Lower lobe of right lung (tissue), 2 donors: Measurements from ENCODE around the gene TRAPPC6A. TPM values are rescaled to one million over a fixed set of nuclear protein-coding genes. Genes with fewer than 3 reads are reported as not detected.

Experiments used
- ATAC-seq, 2 donors: fragments of 200-7000 bp; cut with Tn5 transposase; one replicate each; pipeline ENCODE4 v1.9.1; 2020 to 2022; ENCODE audit warnings: mild to moderate bottlenecking in 2 of 2, moderate library complexity in 2 of 2
- DNase-seq: peaks from one replicate; pipeline ENCODE4 v3.0.0-alpha.2; 2020
- H3K27ac ChIP-seq: fragments of 200-600 bp; one replicate; pipeline ENCODE4 v1.8.0; 2022
- H3K27me3 ChIP-seq: fragments of 200-600 bp; one replicate; pipeline ENCODE4 v1.8.0; 2022; ENCODE audit warnings: low read depth
- H3K36me3 ChIP-seq: fragments of 200-600 bp; one replicate; pipeline ENCODE4 v1.8.0; 2022; ENCODE audit warnings: mild to moderate bottlenecking
- H3K4me1 ChIP-seq: fragments of 200-600 bp; one replicate; pipeline ENCODE4 v1.8.0; 2022
- H3K4me3 ChIP-seq: fragments of 200-600 bp; one replicate; pipeline ENCODE4 v1.8.0; 2022; ENCODE audit warnings: mild to moderate bottlenecking
- H3K9me3 ChIP-seq: fragments of 200-600 bp; one replicate; pipeline ENCODE4 v1.8.0; 2022
- intact Hi-C: fragments of 100-400 bp; cut with DNase I; formaldehyde crosslinking; loops from one replicate; pipeline ENCODE4 v1.11.0; 2022
- total RNA-seq: library from RNA; stranded (reverse); fragmentation: NEBNext Ultra II Directional; extraction: Animal tissue kit (Norgen Biotek cat#: 25700); gene quantifications from one replicate; pipeline ENCODE4 v1.2.1, GENCODE V29; 2021
- TF ChIP-seq, protein P1 (sequence below): fragments of 200-600 bp; IDR thresholded peaks from one replicate; pipeline ENCODE4 v1.8.0; 2022; ENCODE audit warnings: antibody characterized with exemption, mild to moderate bottlenecking
- donor health status: DM: no; HTN: yes; CAD: no; lungs with severe emphysema.

The TRAPPC6A gene
- total RNA-seq, 1 donor from 2014 or later: 18.4 TPM

DNA sequence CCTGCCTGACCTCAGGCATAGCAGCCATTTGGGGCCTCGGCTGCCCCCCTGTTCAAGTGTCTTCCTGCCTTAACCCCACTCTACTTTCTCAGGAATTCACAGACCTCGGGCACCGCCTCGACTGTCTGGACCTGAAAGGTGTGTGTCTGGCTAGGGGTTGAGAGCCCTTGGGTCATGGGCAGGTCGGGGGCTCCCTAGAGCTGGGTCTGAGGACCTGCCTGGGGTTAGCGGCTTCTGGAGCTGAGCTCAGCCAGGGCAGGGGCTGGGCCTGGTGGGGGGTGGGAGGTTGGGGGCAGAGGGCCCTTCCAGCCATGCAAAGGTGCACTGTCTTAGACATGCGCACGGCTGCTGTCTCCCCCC, 37.9 kb downstream of the TRAPPC6A start:
- ATAC-seq: no peak
- H3K9me3 ChIP-seq: no peaks in the 10 kb centered on the region
- TF ChIP-seq, protein P1, sequence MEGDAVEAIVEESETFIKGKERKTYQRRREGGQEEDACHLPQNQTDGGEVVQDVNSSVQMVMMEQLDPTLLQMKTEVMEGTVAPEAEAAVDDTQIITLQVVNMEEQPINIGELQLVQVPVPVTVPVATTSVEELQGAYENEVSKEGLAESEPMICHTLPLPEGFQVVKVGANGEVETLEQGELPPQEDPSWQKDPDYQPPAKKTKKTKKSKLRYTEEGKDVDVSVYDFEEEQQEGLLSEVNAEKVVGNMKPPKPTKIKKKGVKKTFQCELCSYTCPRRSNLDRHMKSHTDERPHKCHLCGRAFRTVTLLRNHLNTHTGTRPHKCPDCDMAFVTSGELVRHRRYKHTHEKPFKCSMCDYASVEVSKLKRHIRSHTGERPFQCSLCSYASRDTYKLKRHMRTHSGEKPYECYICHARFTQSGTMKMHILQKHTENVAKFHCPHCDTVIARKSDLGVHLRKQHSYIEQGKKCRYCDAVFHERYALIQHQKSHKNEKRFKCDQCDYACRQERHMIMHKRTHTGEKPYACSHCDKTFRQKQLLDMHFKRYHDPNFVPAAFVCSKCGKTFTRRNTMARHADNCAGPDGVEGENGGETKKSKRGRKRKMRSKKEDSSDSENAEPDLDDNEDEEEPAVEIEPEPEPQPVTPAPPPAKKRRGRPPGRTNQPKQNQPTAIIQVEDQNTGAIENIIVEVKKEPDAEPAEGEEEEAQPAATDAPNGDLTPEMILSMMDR: no peak
- no peak for DNase-seq
- peaks cover 45% of the 10 kb centered on the region for H3K36me3 ChIP-seq
- no peak overlapping the region for H3K27ac ChIP-seq
- no peaks in the 10 kb centered on the region for H3K4me1 ChIP-seq
- H3K27me3 ChIP-seq: no peaks in the 10 kb centered on the region
- intact Hi-C loops: no loop called here
- H3K4me3 ChIP-seq: no peak overlapping the region

DNA sequence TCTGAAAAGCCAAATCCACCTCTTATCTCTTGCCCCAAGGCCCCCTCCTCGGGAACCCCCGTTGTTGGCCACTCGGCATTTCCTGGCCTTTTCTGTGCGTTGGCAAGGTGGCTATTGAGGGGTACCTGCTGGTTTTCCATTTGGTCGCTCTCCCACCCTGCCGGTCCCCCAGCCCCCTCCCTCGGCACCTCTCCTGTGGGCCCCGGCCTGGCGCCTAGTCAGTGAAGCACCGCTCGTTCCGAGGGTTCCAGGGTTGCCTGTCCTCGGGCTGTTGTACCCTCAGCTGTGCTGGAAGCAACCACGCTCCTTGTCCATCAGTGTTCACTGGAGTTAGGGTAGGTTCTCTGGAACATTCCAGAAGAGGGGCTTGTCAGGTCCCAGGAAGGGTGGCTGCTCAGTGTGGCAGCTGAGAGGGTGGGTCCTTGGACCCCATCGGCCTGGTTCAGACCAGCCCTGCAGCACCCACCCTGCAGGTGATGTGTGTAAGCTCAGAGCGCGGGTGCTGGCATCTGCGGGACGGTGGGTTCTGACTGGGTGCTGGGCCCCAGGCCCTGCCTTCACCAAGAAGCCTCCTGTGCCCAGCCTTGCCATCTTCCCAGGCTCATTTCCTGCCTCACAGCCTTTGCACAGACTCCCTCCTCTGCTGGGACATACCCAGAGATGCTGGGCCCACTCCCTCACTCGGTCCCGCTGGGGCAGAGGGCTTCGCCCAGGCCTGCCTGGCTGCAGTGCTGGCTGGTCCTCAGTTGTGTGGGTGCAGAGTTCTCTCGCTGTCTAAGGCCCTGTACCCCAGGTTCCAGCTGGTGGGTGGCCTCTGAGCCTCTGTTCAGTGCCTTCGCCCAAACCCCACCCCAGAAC, 38.5 kb downstream of the TRAPPC6A start:
- no peaks in the 10 kb centered on the region for H3K4me1 ChIP-seq
- intact Hi-C loops: no loop called here
- TF ChIP-seq, protein P1: no peak

DNA sequence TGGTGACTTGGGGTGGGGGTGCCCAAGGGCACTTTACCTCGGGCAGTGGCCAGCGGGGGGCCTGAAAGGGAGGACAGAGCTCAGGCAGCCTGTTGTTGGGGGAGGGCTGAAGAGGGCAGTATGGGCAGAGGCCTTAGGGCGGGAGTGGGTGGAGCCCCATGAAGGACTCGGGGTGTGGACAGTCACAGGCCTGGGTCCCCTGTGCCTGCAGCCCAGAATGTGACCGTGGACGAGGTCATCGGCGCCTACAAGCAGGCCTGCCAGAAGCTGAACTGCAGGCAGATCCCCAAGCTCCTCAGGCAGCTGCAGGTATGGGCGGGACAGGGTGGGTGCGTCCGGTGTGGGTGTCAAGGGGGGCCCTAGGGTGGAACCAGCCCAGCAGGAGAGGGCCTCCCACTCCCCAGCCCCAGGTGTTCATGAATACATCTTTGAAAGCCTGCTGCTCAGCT, 39.7 kb downstream of the TRAPPC6A start:
- DNase-seq (no peak), ATAC-seq (peak in 1 of 2 donors; percentile 6)
- no peaks in the 10 kb centered on the region for H3K27me3 ChIP-seq
- no peaks in the 10 kb centered on the region for H3K4me1 ChIP-seq
- no peak overlapping the region for H3K27ac ChIP-seq
- TF ChIP-seq, protein P1: no peak
- intact Hi-C loops: no loop called here
- no peaks in the 10 kb centered on the region for H3K9me3 ChIP-seq
- H3K36me3 ChIP-seq: peaks cover 29% of the 10 kb centered on the region
- no peak overlapping the region for H3K4me3 ChIP-seq

More for the DNA sequence above, 38.5 kb downstream of the TRAPPC6A start:
- Histone ChIP-seq H3K27me3 (no peaks in the 10 kb centered on the region), H3K4me3 (no peak overlapping the region), H3K9me3 (no peaks in the 10 kb centered on the region), H3K36me3 (peaks cover 39% of the 10 kb centered on the region), H3K27ac (no peak overlapping the region)
- DNase-seq (no peak), ATAC-seq (no peak)

DNA sequence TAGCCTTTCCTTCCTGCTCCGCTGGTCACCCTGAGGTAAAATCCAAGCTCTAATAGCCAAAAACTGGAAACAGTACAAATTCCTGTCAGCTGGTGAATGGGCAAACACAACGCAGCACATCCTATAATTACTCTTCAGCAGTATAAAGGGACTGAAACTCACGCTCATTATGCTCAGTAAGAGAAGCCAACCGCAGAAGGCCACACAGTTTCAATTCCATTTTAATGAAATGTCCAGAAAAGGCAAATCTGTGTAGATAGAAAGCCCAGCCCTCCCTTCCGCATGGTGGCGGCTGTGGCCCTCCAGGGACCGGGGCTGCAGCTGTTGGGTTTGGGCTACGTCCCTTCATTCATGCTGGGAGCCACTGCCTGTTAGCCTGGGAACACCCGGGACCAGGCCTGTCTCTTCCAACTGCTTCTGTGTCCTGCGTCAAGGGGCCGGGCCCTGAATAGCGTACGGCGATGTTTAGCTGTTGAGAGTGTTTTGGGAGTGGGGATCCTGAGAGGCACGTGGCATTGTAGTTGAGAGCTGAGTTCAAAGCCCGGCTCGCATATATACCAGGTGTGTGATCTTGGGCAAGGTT, 40.8 kb downstream of the TRAPPC6A start:
- no peaks in the 10 kb centered on the region for H3K27me3 ChIP-seq
- H3K36me3 ChIP-seq: peaks cover 19% of the 10 kb centered on the region
- no peaks in the 10 kb centered on the region for H3K4me1 ChIP-seq
- intact Hi-C loops: no loop called here
- TF ChIP-seq, protein P1: no peak
- ATAC-seq (no peak), DNase-seq (no peak)
- H3K4me3 ChIP-seq: no peak overlapping the region
- no peaks in the 10 kb centered on the region for H3K9me3 ChIP-seq
- H3K27ac ChIP-seq: no peak overlapping the region

DNA sequence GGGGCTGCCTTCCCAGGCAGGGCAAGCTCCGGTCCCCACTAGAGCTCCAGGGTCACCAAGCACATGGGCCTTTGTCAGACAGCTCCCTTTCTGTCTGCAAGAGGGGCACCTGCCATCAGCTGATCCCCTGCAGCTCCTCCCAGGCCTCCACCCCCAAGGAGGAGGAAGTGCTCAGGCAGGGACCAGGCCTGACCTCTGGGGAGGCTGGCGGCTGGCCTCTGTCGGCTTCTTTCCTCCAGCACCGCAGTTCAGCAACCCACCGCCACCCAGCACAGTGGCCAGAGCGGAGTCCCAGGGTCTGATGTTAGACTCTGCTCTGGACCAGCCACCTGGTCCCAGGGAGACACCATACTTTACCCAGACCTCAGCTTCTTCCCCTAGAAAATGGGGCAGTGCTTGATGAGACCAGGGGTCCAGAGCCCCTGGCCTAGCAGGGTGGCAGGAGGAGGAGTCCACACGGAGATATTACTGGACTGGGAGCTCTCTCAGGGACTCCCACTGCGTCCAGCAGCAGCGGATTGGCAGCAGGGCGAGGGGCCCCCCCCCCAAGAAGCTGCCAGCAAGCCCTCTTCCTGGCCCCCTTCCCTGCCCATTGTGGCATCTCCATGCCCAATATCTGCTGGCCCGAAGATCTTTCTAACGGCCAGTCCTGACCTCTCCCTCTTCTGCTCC, 41.4 kb downstream of the TRAPPC6A start:
- Histone ChIP-seq H3K27me3 (no peaks in the 10 kb centered on the region), H3K4me1 (no peaks in the 10 kb centered on the region), H3K4me3 (no peak overlapping the region), H3K27ac (no peak overlapping the region), H3K9me3 (no peaks in the 10 kb centered on the region), H3K36me3 (peaks cover 12% of the 10 kb centered on the region)
- TF ChIP-seq, protein P1: no peak
- intact Hi-C loops: no loop called here
- ATAC-seq (peak in 1 of 2 donors; percentile 15), DNase-seq (no peak)
